Measurements from ENCODE around the gene DNAAF9.

The DNAAF9 gene

GRCh38 chr20:3371754-3372153 lies 35.7 kb downstream of the DNAAF9 start:
- no peak for DNase-seq (ENCODE audit: low spot score)

GRCh38 chr20:3367089-3367488 lies 40.4 kb downstream of the DNAAF9 start:
- no peak for DNase-seq (ENCODE audit: low spot score)

- no peak for DNase-seq (ENCODE audit: low spot score)
Measured at GRCh38 chr20:3364323-3365013, 43.0 kb downstream of the DNAAF9 start.

GRCh38 chr20:3360752-3361151 lies 46.7 kb downstream of the DNAAF9 start:
- DNase-seq (ENCODE audit: low spot score), result no peak

GRCh38 chr20:3358676-3359340 lies 48.7 kb downstream of the DNAAF9 start:
- no peak for DNase-seq (ENCODE audit: low spot score)
